K562 (cell line): ENCODE data around the gene HSPA6. TPM values are rescaled to one million over a fixed set of nuclear protein-coding genes. Genes with fewer than 3 reads are reported as not detected.
"Not testable (repeated sequence)": the region's sequence is repeated elsewhere in the genome, so short reads cannot be mapped to it uniquely, and the experiment has no call there.

Experiments
- ARNT ChIP-seq, 2 experiments: fragments of 450-650 bp; IDR thresholded peaks; 2 replicates each; pipeline ENCODE4 v1.6.1; 2016; ENCODE audit warnings: mild to moderate bottlenecking in 1 of 2
- BRD4 ChIP-seq: fragments of 200-600 bp; sonication (generic); IDR thresholded peaks from 2 replicates; pipeline ENCODE4 v1.6.1; 2017; ENCODE audit warnings: inconsistent platforms
- BRD9 ChIP-seq: fragments of 450-650 bp; IDR thresholded peaks from 2 replicates; pipeline ENCODE4 v1.6.1; 2018; ENCODE audit warnings: low read depth; ENCODE audit not compliant: partially characterized antibody
- EP300 ChIP-seq: IDR thresholded peaks from 2 replicates; pipeline ENCODE4 v1.6.1; 2012; ENCODE audit warnings: low read length, improper control_type of control experiment
- ETV5 ChIP-seq: sonication (generic); formaldehyde crosslinking; IDR thresholded peaks from 2 replicates; pipeline ENCODE4 v1.4.0; 2020; ENCODE audit warnings: low read depth, mild to moderate bottlenecking, missing genetic modification reagents
- FOSL1 ChIP-seq: fragments of 200-800 bp; sonication (Bioruptor generic); conservative IDR thresholded peaks from 2 replicates; pipeline ENCODE4 v1.6.1; 2016; ENCODE audit warnings: missing genetic modification characterization, missing compliant biosample characterization
- FOXJ2 ChIP-seq: fragments of 200-800 bp; sonication (Bioruptor generic); IDR thresholded peaks from 2 replicates; pipeline ENCODE4 v1.6.1; 2016; ENCODE audit warnings: missing genetic modification characterization, missing compliant biosample characterization
- FOXM1 ChIP-seq, 2 experiments: fragments of 450-650 bp in 1 of 2; sonication (generic) in 1 of 2; formaldehyde crosslinking in 1 of 2; IDR thresholded peaks; 2 replicates each; pipeline versions ENCODE4 v1.6.1 to v1.9.0; 2017 to 2022; ENCODE audit warnings: low read depth in 2 of 2, mild to moderate bottlenecking in 2 of 2, missing genetic modification reagents in 1 of 2, moderate library complexity in 1 of 2
- HDAC1 ChIP-seq, 2 experiments: fragments of 450-650 bp; IDR thresholded peaks; 2 replicates each; pipeline ENCODE4 v1.6.1; 2016 to 2017; ENCODE audit warnings: inconsistent platforms in 1 of 2, mild to moderate bottlenecking in 1 of 2, moderate library complexity in 1 of 2
- NFE2L1 ChIP-seq: fragments of 450-650 bp; IDR thresholded peaks from 2 replicates; pipeline ENCODE4 v1.6.1; 2016; ENCODE audit warnings: missing genetic modification characterization, low read depth, mild to moderate bottlenecking, missing compliant biosample characterization, moderate library complexity, borderline replicate concordance
- NR2C1 ChIP-seq, 2 experiments: fragments of 450-650 bp; IDR thresholded peaks; 2 replicates each; pipeline ENCODE4 v1.6.1; 2017; ENCODE audit warnings: mild to moderate bottlenecking in 2 of 2, antibody characterized with exemption in 1 of 2, inconsistent platforms in 1 of 2, missing compliant biosample characterization in 1 of 2, missing genetic modification characterization in 1 of 2
- POLR2A ChIP-seq: fragments of 450-650 bp; conservative IDR thresholded peaks from 2 replicates; pipeline ENCODE4 v1.6.1; 2016
- POLR2AphosphoS5 ChIP-seq: IDR thresholded peaks from 2 replicates; pipeline ENCODE4 v1.6.1; 2011; ENCODE audit warnings: mild to moderate bottlenecking, low read depth, low read length, moderate library complexity; ENCODE audit not compliant: control insufficient read depth, insufficient read depth
- POLR2B ChIP-seq: fragments of 450-650 bp; IDR thresholded peaks from 2 replicates; pipeline ENCODE4 v1.6.1; 2018; ENCODE audit warnings: low read depth; ENCODE audit not compliant: partially characterized antibody
- SMC3 ChIP-seq: conservative IDR thresholded peaks from 2 replicates; pipeline ENCODE4 v1.6.1; 2011; ENCODE audit warnings: low read depth, low read length, improper control_type of control experiment; ENCODE audit not compliant: insufficient read depth
- ZNF12 ChIP-seq: sonication (generic); formaldehyde crosslinking; IDR thresholded peaks from 2 replicates; pipeline ENCODE4 v1.4.0; 2020; ENCODE audit warnings: mild to moderate bottlenecking, missing genetic modification reagents
- ZNF384 ChIP-seq: IDR thresholded peaks from 2 replicates; pipeline ENCODE4 v1.6.1; 2012; ENCODE audit warnings: low read depth, low read length, improper control_type of control experiment
- polyA plus RNA-seq, 8 experiments: library from polyadenylated mRNA; depleted of rRNA in 4 of 8; stranded (reverse) in 5 of 8; unstranded in 3 of 8; fragments of >200 nt; fragmentation: Nextera tagmentation in 2 of 8; fragmentation: Illumina TruSeq in 1 of 8; extraction: Ambion mirVana in 2 of 8; extraction: Trizol in 1 of 8; gene quantifications; 2 replicates each; pipeline versions ENCODE4 v1.2.1 to v1.2.3, GENCODE V29; 2011 to 2014; ENCODE audit warnings: inconsistent platforms in 1 of 8, missing spikeins in 1 of 8
- total RNA-seq, 7 experiments: library from RNA; depleted of rRNA in 6 of 7; stranded (reverse); fragments of >200 nt in 6 of 7; fragmentation: Illumina TruSeq in 2 of 7; extraction: Trizol in 2 of 7; gene quantifications; 2 replicates each; pipeline versions ENCODE4 v1.2.1 to v1.2.3, GENCODE V29; 2011 to 2021; ENCODE audit warnings: low replicate concordance in 1 of 7
- TF ChIP-seq, protein P1 (sequence below): conservative IDR thresholded peaks from 2 replicates; pipeline ENCODE4 v1.6.1; 2011; ENCODE audit warnings: low read depth, mild to moderate bottlenecking, low read length; ENCODE audit not compliant: control insufficient read depth
- TF ChIP-seq, protein P2 (sequence below): sonication (generic); formaldehyde crosslinking; IDR thresholded peaks from 2 replicates; pipeline ENCODE4 v1.8.0; 2023; ENCODE audit warnings: mild to moderate bottlenecking, missing genetic modification reagents
- TF ChIP-seq, protein P3 (sequence below): fragments of 450-650 bp; IDR thresholded peaks from 2 replicates; pipeline ENCODE4 v1.6.1; 2016; ENCODE audit warnings: borderline replicate concordance

The HSPA6 gene
- total and polyA plus RNA-seq, 9 of the 15 experiments (the other 6 are each of a cell fraction or from before 2014, with no cell fraction given): 0.15 to 10.0 (median 2.4) TPM

DNA sequence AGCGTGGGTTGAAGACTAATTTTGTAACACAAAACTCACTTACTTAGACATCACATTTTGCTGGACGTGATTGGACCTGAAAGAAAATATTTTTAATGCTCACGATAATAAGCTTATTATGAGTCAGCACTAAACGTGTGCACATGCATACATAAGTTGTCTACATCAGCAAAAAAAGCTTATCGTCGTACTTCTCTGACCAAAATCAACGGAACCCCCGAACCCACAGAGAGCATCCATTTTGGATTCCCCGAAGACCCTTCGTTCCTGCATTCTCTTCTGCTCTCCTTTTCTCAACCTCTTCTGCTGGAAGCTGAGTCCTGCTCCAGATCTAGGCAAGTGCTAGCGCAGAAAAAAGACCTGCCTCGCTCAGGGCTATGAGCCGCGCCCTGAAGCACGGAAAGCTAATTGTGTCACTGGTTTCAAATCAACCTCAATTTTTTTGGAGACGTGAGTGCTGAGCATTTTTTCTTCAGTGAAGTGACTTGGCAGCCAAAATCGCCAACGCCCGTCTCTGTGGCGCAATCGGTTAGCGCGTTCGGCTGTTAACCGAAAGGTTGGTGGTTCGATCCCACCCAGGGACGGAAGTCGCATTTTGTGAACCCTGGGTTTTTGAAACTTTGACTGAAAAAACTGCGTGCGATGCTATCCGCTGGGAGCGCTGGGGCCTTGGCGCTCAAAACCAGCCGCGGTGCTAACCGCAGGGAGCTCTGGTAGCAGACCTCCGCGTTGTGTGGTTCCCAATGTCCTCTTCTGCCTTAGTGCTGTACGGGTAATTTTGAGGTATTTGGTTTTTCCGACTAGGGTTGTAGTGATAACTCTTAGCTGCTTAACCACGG lies 15.6 kb downstream of the HSPA6 start (continued):
- TF ChIP-seq, protein P1, sequence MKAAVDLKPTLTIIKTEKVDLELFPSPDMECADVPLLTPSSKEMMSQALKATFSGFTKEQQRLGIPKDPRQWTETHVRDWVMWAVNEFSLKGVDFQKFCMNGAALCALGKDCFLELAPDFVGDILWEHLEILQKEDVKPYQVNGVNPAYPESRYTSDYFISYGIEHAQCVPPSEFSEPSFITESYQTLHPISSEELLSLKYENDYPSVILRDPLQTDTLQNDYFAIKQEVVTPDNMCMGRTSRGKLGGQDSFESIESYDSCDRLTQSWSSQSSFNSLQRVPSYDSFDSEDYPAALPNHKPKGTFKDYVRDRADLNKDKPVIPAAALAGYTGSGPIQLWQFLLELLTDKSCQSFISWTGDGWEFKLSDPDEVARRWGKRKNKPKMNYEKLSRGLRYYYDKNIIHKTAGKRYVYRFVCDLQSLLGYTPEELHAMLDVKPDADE: peak; percentile 86
- TF ChIP-seq HDAC1 (IDR thresholded peaks at IDR 0.05) (peak; percentile 48 to 99; a peak in 3 of 4 replicates), ZNF384 (peak; percentile 91), BRD4 (peak; percentile 84; the same call in 1 of the 2 replicates), FOXM1 (IDR thresholded peaks at IDR 0.05; ENCODE audit: low read depth) (peak; percentile 71), SMC3 (0 out of 2 replicates have a peak, but pooled peaks have one; percentile 32), ARNT (IDR thresholded peaks at IDR 0.05) (peak; percentile 64 to 89; a peak in 3 of 4 replicates), ETV5 (CRISPR knock-in tag) (peak; percentile 90), POLR2B (peak; percentile 2), FOSL1 (tag) (peak; percentile 63), NFE2L1 (tag) (peak; percentile 34; the same call in 1 of the 2 replicates), BRD9 (peak; percentile 96), FOXJ2 (tag) (peak; percentile 63; the same call in 1 of the 2 replicates), ZNF12 (CRISPR knock-in tag) (0 out of 2 replicates have a peak, but pooled peaks have one; percentile 36), EP300 (peak; percentile 81), NR2C1 (tag; IDR thresholded peaks at IDR 0.05) (0 out of 2 replicates have a peak, but pooled peaks have one; percentile 37), POLR2AphosphoS5 (peak; percentile 42), POLR2A (peak; percentile 76)
- not testable (repeated sequence) for TF ChIP-seq FOXM1 (CRISPR knock-in tag; IDR thresholded peaks at IDR 0.05; ENCODE audit: low read depth); NR2C1 (IDR thresholded peaks at IDR 0.05)
- TF ChIP-seq, protein P2, sequence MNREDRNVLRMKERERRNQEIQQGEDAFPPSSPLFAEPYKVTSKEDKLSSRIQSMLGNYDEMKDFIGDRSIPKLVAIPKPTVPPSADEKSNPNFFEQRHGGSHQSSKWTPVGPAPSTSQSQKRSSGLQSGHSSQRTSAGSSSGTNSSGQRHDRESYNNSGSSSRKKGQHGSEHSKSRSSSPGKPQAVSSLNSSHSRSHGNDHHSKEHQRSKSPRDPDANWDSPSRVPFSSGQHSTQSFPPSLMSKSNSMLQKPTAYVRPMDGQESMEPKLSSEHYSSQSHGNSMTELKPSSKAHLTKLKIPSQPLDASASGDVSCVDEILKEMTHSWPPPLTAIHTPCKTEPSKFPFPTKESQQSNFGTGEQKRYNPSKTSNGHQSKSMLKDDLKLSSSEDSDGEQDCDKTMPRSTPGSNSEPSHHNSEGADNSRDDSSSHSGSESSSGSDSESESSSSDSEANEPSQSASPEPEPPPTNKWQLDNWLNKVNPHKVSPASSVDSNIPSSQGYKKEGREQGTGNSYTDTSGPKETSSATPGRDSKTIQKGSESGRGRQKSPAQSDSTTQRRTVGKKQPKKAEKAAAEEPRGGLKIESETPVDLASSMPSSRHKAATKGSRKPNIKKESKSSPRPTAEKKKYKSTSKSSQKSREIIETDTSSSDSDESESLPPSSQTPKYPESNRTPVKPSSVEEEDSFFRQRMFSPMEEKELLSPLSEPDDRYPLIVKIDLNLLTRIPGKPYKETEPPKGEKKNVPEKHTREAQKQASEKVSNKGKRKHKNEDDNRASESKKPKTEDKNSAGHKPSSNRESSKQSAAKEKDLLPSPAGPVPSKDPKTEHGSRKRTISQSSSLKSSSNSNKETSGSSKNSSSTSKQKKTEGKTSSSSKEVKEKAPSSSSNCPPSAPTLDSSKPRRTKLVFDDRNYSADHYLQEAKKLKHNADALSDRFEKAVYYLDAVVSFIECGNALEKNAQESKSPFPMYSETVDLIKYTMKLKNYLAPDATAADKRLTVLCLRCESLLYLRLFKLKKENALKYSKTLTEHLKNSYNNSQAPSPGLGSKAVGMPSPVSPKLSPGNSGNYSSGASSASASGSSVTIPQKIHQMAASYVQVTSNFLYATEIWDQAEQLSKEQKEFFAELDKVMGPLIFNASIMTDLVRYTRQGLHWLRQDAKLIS (CRISPR knock-in tag): peak; percentile 91
- TF ChIP-seq, protein P3, sequence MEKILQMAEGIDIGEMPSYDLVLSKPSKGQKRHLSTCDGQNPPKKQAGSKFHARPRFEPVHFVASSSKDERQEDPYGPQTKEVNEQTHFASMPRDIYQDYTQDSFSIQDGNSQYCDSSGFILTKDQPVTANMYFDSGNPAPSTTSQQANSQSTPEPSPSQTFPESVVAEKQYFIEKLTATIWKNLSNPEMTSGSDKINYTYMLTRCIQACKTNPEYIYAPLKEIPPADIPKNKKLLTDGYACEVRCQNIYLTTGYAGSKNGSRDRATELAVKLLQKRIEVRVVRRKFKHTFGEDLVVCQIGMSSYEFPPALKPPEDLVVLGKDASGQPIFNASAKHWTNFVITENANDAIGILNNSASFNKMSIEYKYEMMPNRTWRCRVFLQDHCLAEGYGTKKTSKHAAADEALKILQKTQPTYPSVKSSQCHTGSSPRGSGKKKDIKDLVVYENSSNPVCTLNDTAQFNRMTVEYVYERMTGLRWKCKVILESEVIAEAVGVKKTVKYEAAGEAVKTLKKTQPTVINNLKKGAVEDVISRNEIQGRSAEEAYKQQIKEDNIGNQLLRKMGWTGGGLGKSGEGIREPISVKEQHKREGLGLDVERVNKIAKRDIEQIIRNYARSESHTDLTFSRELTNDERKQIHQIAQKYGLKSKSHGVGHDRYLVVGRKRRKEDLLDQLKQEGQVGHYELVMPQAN: peak; percentile 52; the same call in 1 of the 2 replicates
